ENCODE data around the gene PWWP2B. TPM values are rescaled to one million over a fixed set of nuclear protein-coding genes. Genes with fewer than 3 reads are reported as not detected.

Gene PWWP2B
- total and polyA plus RNA-seq, 4 donors = 2.0 to 8.7 (median 5.2) TPM

- Histone ChIP-seq H3K27ac (ENCODE audit: low read depth in 1 of 2, low read length in 2 of 2) (no peak overlapping the region), H3K4me3 (ENCODE audit: low read length in 2 of 2) (no peak overlapping the region), H3K4me1 (ENCODE audit: control insufficient read depth in 1 of 2, insufficient read depth in 2 of 2, low read length in 2 of 2) (no peaks in the 10 kb centered on the region), H3K9me3 (ENCODE audit: control insufficient read depth, low read length) (no peaks in the 10 kb centered on the region), H3K36me3 (ENCODE audit: control insufficient read depth in 1 of 2, insufficient read depth in 2 of 2, low read length in 1 of 2) (no peaks in the 10 kb centered on the region), H3K27me3 (ENCODE audit: control insufficient read depth in 1 of 2, insufficient read depth in 2 of 2, low read length in 1 of 2) (no peaks in the 10 kb centered on the region)
- WGBS, 2 donors = 91 to 92% methylated on average over 30 of the region's 30 CpGs
- intact Hi-C loops (cut with DNase I) = loop anchor here in 1 of 2 donors (5.0 kb wide), 1 partner anchor 232 kb away; no protein-coding TSS in a partner anchor
- DNase-seq (peak in 1 of 2 donors; percentile 41), ATAC-seq (ENCODE audit: low FRiP score) (no peak)
Observed at GRCh38 chr10:132454296-132455198, 57.5 kb downstream of the PWWP2B start.

GRCh38 chr10:132455441-132455971 lies 58.5 kb downstream of the PWWP2B start:
- DNase-seq (peak in 1 of 2 donors; percentile 44), ATAC-seq (ENCODE audit: low FRiP score) (no peak)
- Histone ChIP-seq H3K36me3 (ENCODE audit: control insufficient read depth in 1 of 2, insufficient read depth in 2 of 2, low read length in 1 of 2) (no peaks in the 10 kb centered on the region), H3K4me3 (ENCODE audit: low read length in 2 of 2) (no peak overlapping the region), H3K27ac (ENCODE audit: low read depth in 1 of 2, low read length in 2 of 2) (no peak overlapping the region), H3K27me3 (ENCODE audit: control insufficient read depth in 1 of 2, insufficient read depth in 2 of 2, low read length in 1 of 2) (no peaks in the 10 kb centered on the region), H3K9me3 (ENCODE audit: control insufficient read depth, low read length) (no peaks in the 10 kb centered on the region), H3K4me1 (ENCODE audit: control insufficient read depth in 1 of 2, insufficient read depth in 2 of 2, low read length in 2 of 2) (no peaks in the 10 kb centered on the region)
- WGBS, 2 donors = 86 to 90% methylated on average over 19 of the region's 19 CpGs
- intact Hi-C loops (cut with DNase I) = no loop called here

GRCh38 chr10:132455986-132456847 lies 59.2 kb downstream of the PWWP2B start:
- 91 to 93% methylated on average over 17 of the region's 17 CpGs for WGBS, 2 donors
- Histone ChIP-seq H3K27me3 (ENCODE audit: control insufficient read depth in 1 of 2, insufficient read depth in 2 of 2, low read length in 1 of 2) (no peaks in the 10 kb centered on the region), H3K4me3 (ENCODE audit: low read length in 2 of 2) (no peak overlapping the region), H3K27ac (ENCODE audit: low read depth in 1 of 2, low read length in 2 of 2) (no peak overlapping the region), H3K4me1 (ENCODE audit: control insufficient read depth in 1 of 2, insufficient read depth in 2 of 2, low read length in 2 of 2) (no peaks in the 10 kb centered on the region), H3K9me3 (ENCODE audit: control insufficient read depth, low read length) (no peaks in the 10 kb centered on the region), H3K36me3 (ENCODE audit: control insufficient read depth in 1 of 2, insufficient read depth in 2 of 2, low read length in 1 of 2) (no peaks in the 10 kb centered on the region)
- intact Hi-C loops (cut with DNase I) = no loop called here
- DNase-seq (peak; percentile 34 to 70), ATAC-seq (ENCODE audit: low FRiP score) (no peak)

- peak; percentile 32 to 71 for DNase-seq
- WGBS, 2 donors = 93% methylated on average over 9 of the region's 9 CpGs
- intact Hi-C loops (cut with DNase I) = no loop called here
Observed at GRCh38 chr10:132456881-132457280, 59.9 kb downstream of the PWWP2B start.

GRCh38 chr10:132457328-132458070 lies 60.5 kb downstream of the PWWP2B start:
- ATAC-seq (ENCODE audit: low FRiP score) (no peak), DNase-seq (peak; percentile 50 to 73)
- H3K36me3 ChIP-seq (ENCODE audit: control insufficient read depth in 1 of 2, insufficient read depth in 2 of 2, low read length in 1 of 2) = no peaks in the 10 kb centered on the region
- intact Hi-C loops (cut with DNase I) = loop anchor here (1.0 to 2.0 kb wide), 3 partner anchors 119 to 181 kb away; no protein-coding TSS in a partner anchor
- no peaks in the 10 kb centered on the region for H3K27me3 ChIP-seq (ENCODE audit: control insufficient read depth in 1 of 2, insufficient read depth in 2 of 2, low read length in 1 of 2)
- no peaks in the 10 kb centered on the region for H3K9me3 ChIP-seq (ENCODE audit: control insufficient read depth, low read length)
- H3K4me1 ChIP-seq (ENCODE audit: control insufficient read depth in 1 of 2, insufficient read depth in 2 of 2, low read length in 2 of 2) = no peaks in the 10 kb centered on the region
- WGBS, 2 donors = 73 to 74% methylated on average over 23 to 24 of the region's 24 CpGs
- H3K27ac ChIP-seq (ENCODE audit: low read depth in 1 of 2, low read length in 2 of 2) = no peak overlapping the region
- H3K4me3 ChIP-seq (ENCODE audit: low read length in 2 of 2) = no peak overlapping the region

More at GRCh38 chr10:132456881-132457280, 59.9 kb downstream of the PWWP2B start:
- no peaks in the 10 kb centered on the region for H3K36me3 ChIP-seq (ENCODE audit: control insufficient read depth in 1 of 2, insufficient read depth in 2 of 2, low read length in 1 of 2)
- H3K27ac ChIP-seq (ENCODE audit: low read depth in 1 of 2, low read length in 2 of 2) = no peak overlapping the region
- no peaks in the 10 kb centered on the region for H3K9me3 ChIP-seq (ENCODE audit: control insufficient read depth, low read length)
- no peak for ATAC-seq (ENCODE audit: low FRiP score)
- H3K4me1 ChIP-seq (ENCODE audit: control insufficient read depth in 1 of 2, insufficient read depth in 2 of 2, low read length in 2 of 2) = no peaks in the 10 kb centered on the region
- no peak overlapping the region for H3K4me3 ChIP-seq (ENCODE audit: low read length in 2 of 2)
- no peaks in the 10 kb centered on the region for H3K27me3 ChIP-seq (ENCODE audit: control insufficient read depth in 1 of 2, insufficient read depth in 2 of 2, low read length in 1 of 2)

GRCh38 chr10:132458071-132458585 lies 61.1 kb downstream of the PWWP2B start:
- Histone ChIP-seq H3K9me3 (ENCODE audit: control insufficient read depth, low read length) (no peaks in the 10 kb centered on the region), H3K27ac (ENCODE audit: low read depth in 1 of 2, low read length in 2 of 2) (no peak overlapping the region), H3K27me3 (ENCODE audit: control insufficient read depth in 1 of 2, insufficient read depth in 2 of 2, low read length in 1 of 2) (no peaks in the 10 kb centered on the region), H3K36me3 (ENCODE audit: control insufficient read depth in 1 of 2, insufficient read depth in 2 of 2, low read length in 1 of 2) (no peaks in the 10 kb centered on the region), H3K4me3 (ENCODE audit: low read length in 2 of 2) (no peak overlapping the region), H3K4me1 (ENCODE audit: control insufficient read depth in 1 of 2, insufficient read depth in 2 of 2, low read length in 2 of 2) (no peaks in the 10 kb centered on the region)
- WGBS, 2 donors = 48 to 52% methylated on average over 19 of the region's 19 CpGs
- ATAC-seq (ENCODE audit: low FRiP score) = no peak
- peak in 1 of 2 donors; percentile 41 for DNase-seq
- intact Hi-C loops (cut with DNase I) = loop anchor here (1.0 to 2.0 kb wide), 3 partner anchors 119 to 181 kb away; no protein-coding TSS in a partner anchor

- H3K4me1 ChIP-seq (ENCODE audit: control insufficient read depth in 1 of 2, insufficient read depth in 2 of 2, low read length in 2 of 2) = no peaks in the 10 kb centered on the region
- no peak overlapping the region for H3K4me3 ChIP-seq (ENCODE audit: low read length in 2 of 2)
- DNase-seq (peak; percentile 64 to 89), ATAC-seq (ENCODE audit: low FRiP score) (peak; percentile 70)
- intact Hi-C loops (cut with DNase I) = loop anchor here (1.0 to 2.0 kb wide), 3 partner anchors 118 to 180 kb away; no protein-coding TSS in a partner anchor
- H3K27ac ChIP-seq (ENCODE audit: low read depth in 1 of 2, low read length in 2 of 2) = no peak overlapping the region
- no peaks in the 10 kb centered on the region for H3K36me3 ChIP-seq (ENCODE audit: control insufficient read depth in 1 of 2, insufficient read depth in 2 of 2, low read length in 1 of 2)
- no peaks in the 10 kb centered on the region for H3K27me3 ChIP-seq (ENCODE audit: control insufficient read depth in 1 of 2, insufficient read depth in 2 of 2, low read length in 1 of 2)
- H3K9me3 ChIP-seq (ENCODE audit: control insufficient read depth, low read length) = no peaks in the 10 kb centered on the region
- 38 to 43% methylated on average over 29 to 31 of the region's 31 CpGs for WGBS, 2 donors
Observed at GRCh38 chr10:132458586-132459300, 61.7 kb downstream of the PWWP2B start.
